SK-N-MC (cell line): ENCODE data around the gene GSTA2.

Experiments used
- EZH2 ChIP-seq: fragments of 200-600 bp; sonication (generic); IDR thresholded peaks from one replicate; pipeline ENCODE4 v1.6.1; 2017; ENCODE audit warnings: antibody characterized with exemption
- FOXP2 ChIP-seq: optimal IDR thresholded peaks from 2 replicates; pipeline ENCODE3; 2011; ENCODE audit warnings: mild to moderate bottlenecking, moderate library complexity; ENCODE audit not compliant: insufficient read depth; ENCODE audit errors: extremely low read length, control extremely low read depth
- POLR2AphosphoS5 ChIP-seq: IDR thresholded peaks from 2 replicates; pipeline ENCODE4 v1.6.1; 2012; ENCODE audit warnings: mild to moderate bottlenecking, low read depth, low read length, borderline replicate concordance

DNA sequence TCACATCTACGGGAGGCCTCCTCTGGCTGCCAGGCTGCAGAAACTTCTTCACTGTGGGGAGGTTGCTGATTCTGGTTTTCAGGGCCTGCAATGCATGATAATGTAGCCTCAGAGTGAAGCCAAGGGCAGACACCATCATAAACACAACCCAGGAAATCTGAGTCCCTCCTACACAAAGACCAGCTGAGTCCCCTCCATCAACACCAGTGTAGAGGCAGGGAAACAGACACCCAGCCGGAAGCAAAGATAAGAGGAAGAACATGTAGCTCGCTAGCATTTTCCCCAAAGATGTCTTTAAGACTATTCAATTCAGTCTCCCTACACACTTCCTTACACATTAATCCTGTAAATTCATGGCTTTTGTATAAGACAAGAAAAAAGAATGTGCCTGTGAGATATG is 23.6 kb downstream of the GSTA2 start:
- TF ChIP-seq EZH2 (no peak), POLR2AphosphoS5 (no peak), FOXP2 (no peak)
